HepG2 (cell line): Measurements from ENCODE around the gene DNAJC11. TPM values are rescaled to one million over a fixed set of nuclear protein-coding genes. Genes with fewer than 3 reads are reported as not detected.

Experiments
- ARHGAP35 ChIP-seq: sonication (generic); formaldehyde crosslinking; IDR thresholded peaks from 2 replicates; pipeline ENCODE4 v1.9.0; 2022; ENCODE audit warnings: mild to moderate bottlenecking, inconsistent platforms, moderate library complexity, missing genetic modification reagents, borderline replicate concordance
- ELF1 ChIP-seq: sonication (generic); formaldehyde crosslinking; IDR thresholded peaks from 2 replicates; pipeline ENCODE4 v1.4.0; 2020; ENCODE audit warnings: missing genetic modification reagents
- FOXA1 ChIP-seq, 2 experiments: fragments of 450-650 bp in 1 of 2; sonication (generic) in 1 of 2; formaldehyde crosslinking in 1 of 2; IDR thresholded peaks; 2 replicates each; pipeline versions ENCODE4 v1.4.0 to v1.6.1; 2016 to 2020; ENCODE audit warnings: missing genetic modification reagents in 1 of 2
- FOXO1 ChIP-seq: sonication (generic); formaldehyde crosslinking; IDR thresholded peaks from 2 replicates; pipeline ENCODE4 v1.4.0; 2020; ENCODE audit warnings: missing genetic modification reagents
- FOXP1 ChIP-seq, 2 experiments: fragments of 450-650 bp in 1 of 2; IDR thresholded peaks; 2 replicates each; pipeline ENCODE4 v1.6.1; 2017 to 2018; ENCODE audit warnings: antibody characterized with exemption in 1 of 2
- IKZF1 ChIP-seq: fragments of 450-650 bp; IDR thresholded peaks from 2 replicates; pipeline ENCODE4 v1.7.1; 2016
- MTF2 ChIP-seq: sonication (generic); formaldehyde crosslinking; IDR thresholded peaks from 2 replicates; pipeline ENCODE4 v1.5.0; 2020; ENCODE audit warnings: missing genetic modification reagents, borderline replicate concordance
- NFKB2 ChIP-seq: sonication (generic); formaldehyde crosslinking; IDR thresholded peaks from 2 replicates; pipeline ENCODE4 v1.4.0; 2020; ENCODE audit warnings: missing genetic modification reagents, borderline replicate concordance
- NR2F1 ChIP-seq, 2 experiments: fragments of 450-650 bp in 1 of 2; formaldehyde crosslinking in 1 of 2; IDR thresholded peaks; 2 replicates each; pipeline versions ENCODE4 v1.5.0 to v1.6.1; 2016 to 2020; ENCODE audit warnings: mild to moderate bottlenecking in 1 of 2, missing compliant biosample characterization in 1 of 2, missing genetic modification reagents in 1 of 2, moderate library complexity in 1 of 2
- PHF20 ChIP-seq: sonication (generic); formaldehyde crosslinking; IDR thresholded peaks from 2 replicates; pipeline ENCODE4 v1.5.0; 2020; ENCODE audit warnings: mild to moderate bottlenecking, missing genetic modification reagents
- ZMYM3 ChIP-seq: sonication (generic); formaldehyde crosslinking; IDR thresholded peaks from 2 replicates; pipeline ENCODE4 v1.5.1; 2020; ENCODE audit warnings: mild to moderate bottlenecking, missing genetic modification reagents
- ZNF180 ChIP-seq: sonication (generic); formaldehyde crosslinking; IDR thresholded peaks from 2 replicates; pipeline ENCODE4 v1.4.0; 2020; ENCODE audit warnings: low read depth, missing genetic modification reagents, borderline replicate concordance
- ZNF549 ChIP-seq: sonication (generic); formaldehyde crosslinking; IDR thresholded peaks from 2 replicates; pipeline ENCODE4 v1.5.0; 2020; ENCODE audit warnings: missing genetic modification reagents
- ZNF674 ChIP-seq: sonication (generic); formaldehyde crosslinking; IDR thresholded peaks from 2 replicates; pipeline ENCODE4 v1.5.0; 2020; ENCODE audit warnings: low read depth, mild to moderate bottlenecking, missing genetic modification reagents
- ZNF788 ChIP-seq: sonication (generic); formaldehyde crosslinking; IDR thresholded peaks from 2 replicates; pipeline ENCODE4 v1.5.0; 2020; ENCODE audit warnings: mild to moderate bottlenecking, missing genetic modification reagents, borderline replicate concordance
- polyA plus RNA-seq, 8 experiments: library from polyadenylated mRNA; depleted of rRNA in 3 of 8; stranded (reverse) in 7 of 8; unstranded in 1 of 8; fragments of >200 nt; fragmentation: Illumina TruSeq in 4 of 8; extraction: Trizol in 4 of 8; gene quantifications; 2 replicates each; pipeline versions ENCODE4 v1.2.1 to v1.2.3, GENCODE V29; 2011 to 2016; ENCODE audit warnings: low read depth in 4 of 8, missing spikeins in 1 of 8, mixed read lengths in 1 of 8; ENCODE audit not compliant: insufficient read depth in 1 of 8
- total RNA-seq, 5 experiments: library from RNA; depleted of rRNA; stranded (reverse); fragments of >200 nt; fragmentation: Illumina TruSeq; extraction: Trizol; gene quantifications; 2 replicates each; pipeline ENCODE4 v1.2.3, GENCODE V29; 2016; ENCODE audit warnings: low read depth in 1 of 5
- TF ChIP-seq, protein P1 (sequence below): sonication (generic); formaldehyde crosslinking; IDR thresholded peaks from 2 replicates; pipeline ENCODE4 v1.5.1; 2020; ENCODE audit warnings: mild to moderate bottlenecking, moderate library complexity, missing genetic modification reagents
- TF ChIP-seq, protein P2 (sequence below): sonication (generic); formaldehyde crosslinking; IDR thresholded peaks from 2 replicates; pipeline ENCODE4 v1.5.1; 2020; ENCODE audit warnings: mild to moderate bottlenecking, missing genetic modification reagents
- TF ChIP-seq, protein P3 (sequence below): IDR thresholded peaks from 2 replicates; pipeline ENCODE4 v1.6.1; 2016; ENCODE audit warnings: mild to moderate bottlenecking
- TF ChIP-seq, protein P4 (sequence below): sonication (generic); formaldehyde crosslinking; IDR thresholded peaks from 2 replicates; pipeline ENCODE4 v1.8.1; 2023; ENCODE audit warnings: missing genetic modification reagents, inconsistent platforms, borderline replicate concordance
- TF ChIP-seq, protein P5 (sequence below): sonication (generic); formaldehyde crosslinking; conservative IDR thresholded peaks from 2 replicates; pipeline ENCODE4 v1.4.0; 2020; ENCODE audit warnings: missing genetic modification reagents

DNAJC11 gene
- total and polyA plus RNA-seq, 2 of the 13 experiments (the other 11 are each of a cell fraction or from before 2014, with no cell fraction given) = 25.1 to 47.6 TPM

DNA sequence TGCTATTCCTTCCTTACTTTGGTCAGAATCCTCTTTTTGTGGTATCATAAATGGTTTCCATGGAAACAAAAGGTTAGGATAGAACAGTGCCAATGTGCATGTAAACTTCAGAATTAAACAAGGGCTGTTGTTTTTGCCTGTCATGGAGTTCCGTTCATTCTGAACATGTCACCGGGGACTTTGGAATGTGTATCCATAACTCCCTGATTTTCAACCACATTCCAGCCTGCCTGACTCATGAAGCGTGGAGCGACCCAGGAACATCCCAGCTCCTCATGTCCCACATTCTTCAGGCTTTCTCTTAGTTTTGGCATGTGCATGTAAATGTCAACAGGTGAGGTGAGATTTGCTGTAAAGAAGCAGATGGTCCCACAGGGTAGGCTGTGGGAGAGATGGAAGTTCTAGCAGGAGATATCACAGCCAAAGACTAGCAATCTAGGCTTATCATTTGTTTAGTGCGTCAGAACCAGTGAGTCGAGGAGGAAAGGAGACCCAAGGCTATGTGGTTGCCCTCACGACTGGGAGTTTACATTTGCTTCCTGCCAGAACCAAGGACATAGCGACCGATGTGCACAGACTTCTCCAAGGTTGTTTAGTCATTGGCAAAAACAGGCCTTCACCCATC lies 23.0 kb upstream of the DNAJC11 start (continued):
- TF ChIP-seq FOXP1 (IDR thresholded peaks at IDR 0.05) = no peak
- TF ChIP-seq FOXP1 (CRISPR knock-in tag; IDR thresholded peaks at IDR 0.05) = peak; percentile 41; the same call in 1 of the 2 replicates
- no peak for TF ChIP-seq MTF2 (CRISPR knock-in tag)
- no peak for TF ChIP-seq PHF20 (CRISPR knock-in tag)
- no peak for TF ChIP-seq NR2F1 (CRISPR knock-in tag; IDR thresholded peaks at IDR 0.05)
- TF ChIP-seq ELF1 (CRISPR knock-in tag) = no peak
- TF ChIP-seq, protein P1, sequence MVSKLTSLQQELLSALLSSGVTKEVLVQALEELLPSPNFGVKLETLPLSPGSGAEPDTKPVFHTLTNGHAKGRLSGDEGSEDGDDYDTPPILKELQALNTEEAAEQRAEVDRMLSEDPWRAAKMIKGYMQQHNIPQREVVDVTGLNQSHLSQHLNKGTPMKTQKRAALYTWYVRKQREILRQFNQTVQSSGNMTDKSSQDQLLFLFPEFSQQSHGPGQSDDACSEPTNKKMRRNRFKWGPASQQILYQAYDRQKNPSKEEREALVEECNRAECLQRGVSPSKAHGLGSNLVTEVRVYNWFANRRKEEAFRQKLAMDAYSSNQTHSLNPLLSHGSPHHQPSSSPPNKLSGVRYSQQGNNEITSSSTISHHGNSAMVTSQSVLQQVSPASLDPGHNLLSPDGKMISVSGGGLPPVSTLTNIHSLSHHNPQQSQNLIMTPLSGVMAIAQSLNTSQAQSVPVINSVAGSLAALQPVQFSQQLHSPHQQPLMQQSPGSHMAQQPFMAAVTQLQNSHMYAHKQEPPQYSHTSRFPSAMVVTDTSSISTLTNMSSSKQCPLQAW (CRISPR knock-in tag) = peak; percentile 83
- no peak for TF ChIP-seq ZNF674 (CRISPR knock-in tag)
- TF ChIP-seq ZMYM3 (CRISPR knock-in tag) = peak; percentile 53; the same call in 1 of the 2 replicates
- TF ChIP-seq ARHGAP35 (CRISPR knock-in tag) = no peak
- TF ChIP-seq, protein P2, sequence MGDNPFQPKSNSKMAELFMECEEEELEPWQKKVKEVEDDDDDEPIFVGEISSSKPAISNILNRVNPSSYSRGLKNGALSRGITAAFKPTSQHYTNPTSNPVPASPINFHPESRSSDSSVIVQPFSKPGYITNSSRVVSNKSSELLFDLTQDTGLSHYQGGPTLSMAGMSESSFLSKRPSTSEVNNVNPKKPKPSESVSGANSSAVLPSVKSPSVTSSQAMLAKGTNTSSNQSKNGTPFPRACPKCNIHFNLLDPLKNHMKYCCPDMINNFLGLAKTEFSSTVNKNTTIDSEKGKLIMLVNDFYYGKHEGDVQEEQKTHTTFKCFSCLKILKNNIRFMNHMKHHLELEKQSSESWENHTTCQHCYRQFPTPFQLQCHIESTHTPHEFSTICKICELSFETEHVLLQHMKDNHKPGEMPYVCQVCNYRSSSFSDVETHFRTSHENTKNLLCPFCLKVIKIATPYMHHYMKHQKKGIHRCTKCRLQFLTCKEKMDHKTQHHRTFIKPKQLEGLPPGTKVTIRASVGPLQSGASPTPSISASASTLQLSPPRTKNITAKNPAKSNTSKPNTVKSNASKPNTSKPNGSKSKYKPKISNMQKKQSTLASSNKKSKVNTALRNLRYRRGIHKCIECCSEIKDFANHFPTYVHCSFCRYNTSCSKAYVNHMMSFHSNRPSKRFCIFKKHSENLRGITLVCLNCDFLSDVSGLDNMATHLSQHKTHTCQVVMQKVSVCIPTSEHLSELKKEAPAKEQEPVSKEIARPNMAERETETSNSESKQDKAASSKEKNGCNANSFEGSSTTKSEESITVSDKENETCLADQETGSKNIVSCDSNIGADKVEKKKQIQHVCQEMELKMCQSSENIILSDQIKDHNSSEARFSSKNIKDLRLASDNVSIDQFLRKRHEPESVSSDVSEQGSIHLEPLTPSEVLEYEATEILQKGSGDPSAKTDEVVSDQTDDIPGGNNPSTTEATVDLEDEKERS (CRISPR knock-in tag) = peak; percentile 58; the same call in 1 of the 2 replicates
- no peak for TF ChIP-seq ZNF180 (CRISPR knock-in tag)
- no peak for TF ChIP-seq IKZF1
- TF ChIP-seq, protein P3, sequence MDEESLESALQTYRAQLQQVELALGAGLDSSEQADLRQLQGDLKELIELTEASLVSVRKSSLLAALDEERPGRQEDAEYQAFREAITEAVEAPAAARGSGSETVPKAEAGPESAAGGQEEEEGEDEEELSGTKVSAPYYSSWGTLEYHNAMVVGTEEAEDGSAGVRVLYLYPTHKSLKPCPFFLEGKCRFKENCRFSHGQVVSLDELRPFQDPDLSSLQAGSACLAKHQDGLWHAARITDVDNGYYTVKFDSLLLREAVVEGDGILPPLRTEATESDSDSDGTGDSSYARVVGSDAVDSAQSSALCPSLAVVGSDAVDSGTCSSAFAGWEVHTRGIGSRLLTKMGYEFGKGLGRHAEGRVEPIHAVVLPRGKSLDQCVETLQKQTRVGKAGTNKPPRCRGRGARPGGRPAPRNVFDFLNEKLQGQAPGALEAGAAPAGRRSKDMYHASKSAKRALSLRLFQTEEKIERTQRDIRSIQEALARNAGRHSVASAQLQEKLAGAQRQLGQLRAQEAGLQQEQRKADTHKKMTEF = peak; percentile 18; the same call in 1 of the 2 replicates
- TF ChIP-seq ZNF788 (CRISPR knock-in tag) = no peak
- TF ChIP-seq, protein P4, sequence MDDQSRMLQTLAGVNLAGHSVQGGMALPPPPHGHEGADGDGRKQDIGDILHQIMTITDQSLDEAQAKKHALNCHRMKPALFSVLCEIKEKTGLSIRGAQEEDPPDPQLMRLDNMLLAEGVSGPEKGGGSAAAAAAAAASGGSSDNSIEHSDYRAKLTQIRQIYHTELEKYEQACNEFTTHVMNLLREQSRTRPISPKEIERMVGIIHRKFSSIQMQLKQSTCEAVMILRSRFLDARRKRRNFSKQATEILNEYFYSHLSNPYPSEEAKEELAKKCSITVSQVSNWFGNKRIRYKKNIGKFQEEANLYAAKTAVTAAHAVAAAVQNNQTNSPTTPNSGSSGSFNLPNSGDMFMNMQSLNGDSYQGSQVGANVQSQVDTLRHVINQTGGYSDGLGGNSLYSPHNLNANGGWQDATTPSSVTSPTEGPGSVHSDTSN = no peak
- TF ChIP-seq ZNF549 (CRISPR knock-in tag) = no peak
- TF ChIP-seq FOXA1 (IDR thresholded peaks at IDR 0.05) = no peak
- peak; percentile 55 for TF ChIP-seq FOXA1 (CRISPR knock-in tag; IDR thresholded peaks at IDR 0.05)
- TF ChIP-seq, protein P5, sequence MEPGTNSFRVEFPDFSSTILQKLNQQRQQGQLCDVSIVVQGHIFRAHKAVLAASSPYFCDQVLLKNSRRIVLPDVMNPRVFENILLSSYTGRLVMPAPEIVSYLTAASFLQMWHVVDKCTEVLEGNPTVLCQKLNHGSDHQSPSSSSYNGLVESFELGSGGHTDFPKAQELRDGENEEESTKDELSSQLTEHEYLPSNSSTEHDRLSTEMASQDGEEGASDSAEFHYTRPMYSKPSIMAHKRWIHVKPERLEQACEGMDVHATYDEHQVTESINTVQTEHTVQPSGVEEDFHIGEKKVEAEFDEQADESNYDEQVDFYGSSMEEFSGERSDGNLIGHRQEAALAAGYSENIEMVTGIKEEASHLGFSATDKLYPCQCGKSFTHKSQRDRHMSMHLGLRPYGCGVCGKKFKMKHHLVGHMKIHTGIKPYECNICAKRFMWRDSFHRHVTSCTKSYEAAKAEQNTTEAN (CRISPR knock-in tag) = no peak
- peak; percentile 9; the same call in 1 of the 2 replicates for TF ChIP-seq FOXO1
- no peak for TF ChIP-seq NFKB2 (CRISPR knock-in tag)
